Tibial artery (tissue), 4 donors: ENCODE measurements around the gene PPP2R5E.

Source experiments
- DNase-seq, 2 donors: peaks; one replicate each; pipeline ENCODE4 v3.0.0-alpha.2; 2019
- H3K27ac ChIP-seq, 2 donors: fragments of 200-600 bp; sonication (generic) in 1 of 2; 1 replicate in 1 of 2; 2 replicates in 1 of 2; pipeline ENCODE4 v1.5.1; 2018 to 2019; ENCODE audit warnings: mild to moderate bottlenecking in 1 of 2
- H3K27me3 ChIP-seq, 2 donors: fragments of 200-600 bp; sonication (generic) in 1 of 2; one replicate each; pipeline versions ENCODE4 v1.5.1 to v1.6.0; 2016 to 2019
- H3K36me3 ChIP-seq, 3 donors: fragments of 200-600 bp; sonication (generic) in 2 of 3; one replicate each; pipeline ENCODE4 v1.5.1; 2016 to 2019; ENCODE audit warnings: mild to moderate bottlenecking in 2 of 3
- H3K4me1 ChIP-seq, 4 donors: fragments of 200-600 bp; sonication (generic) in 2 of 4; 1 replicate in 3 of 4; 2 replicates in 1 of 4; pipeline ENCODE4 v1.5.1; 2016 to 2019
- H3K4me3 ChIP-seq, 2 donors: fragments of 200-600 bp; sonication (generic) in 1 of 2; 1 replicate in 1 of 2; 2 replicates in 1 of 2; pipeline ENCODE4 v1.5.1; 2018 to 2019; ENCODE audit warnings: mild to moderate bottlenecking in 2 of 2
- H3K9me3 ChIP-seq, 3 donors: fragments of 200-600 bp; sonication (generic) in 1 of 3; one replicate each; pipeline ENCODE4 v1.5.1; 2016 to 2019
- intact Hi-C: fragments of 100-400 bp; cut with DNase I; formaldehyde crosslinking; loops from one replicate; pipeline ENCODE4 v1.15.0; 2023; ENCODE audit warnings: low total_unique reads
- TF ChIP-seq, protein P1 (sequence below), 2 experiments: fragments of 200-600 bp in 1 of 2; fragments of 450-650 bp in 1 of 2; IDR thresholded peaks; one replicate each; pipeline ENCODE4 v1.5.1; 2017 to 2019; ENCODE audit warnings: antibody characterized with exemption in 2 of 2, mild to moderate bottlenecking in 1 of 2, moderate library complexity in 1 of 2

The PPP2R5E gene

DNA sequence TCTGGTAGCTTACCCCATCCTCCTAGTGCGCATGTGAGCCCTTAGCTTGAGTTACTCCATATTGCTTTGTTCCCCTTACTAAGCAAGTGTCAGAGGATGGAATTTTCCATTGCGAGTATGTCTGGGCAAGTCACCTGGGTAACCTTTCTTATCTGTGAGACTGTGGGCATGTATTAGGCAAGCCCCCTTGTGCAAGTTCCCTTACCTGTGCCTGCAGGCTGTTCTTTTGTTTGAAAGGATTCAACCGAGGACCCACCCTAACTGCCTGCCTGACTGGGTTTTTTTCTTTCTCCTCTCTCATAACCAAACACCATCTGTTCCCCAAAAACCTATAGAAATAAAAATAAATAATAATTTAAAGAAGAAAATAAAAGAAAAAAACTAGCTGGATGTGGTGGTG, 22.3 kb upstream of the PPP2R5E start:
- no peaks in the 10 kb centered on the region for H3K27me3 ChIP-seq
- H3K9me3 ChIP-seq = no peaks in the 10 kb centered on the region
- no peak for DNase-seq
- TF ChIP-seq, protein P1, sequence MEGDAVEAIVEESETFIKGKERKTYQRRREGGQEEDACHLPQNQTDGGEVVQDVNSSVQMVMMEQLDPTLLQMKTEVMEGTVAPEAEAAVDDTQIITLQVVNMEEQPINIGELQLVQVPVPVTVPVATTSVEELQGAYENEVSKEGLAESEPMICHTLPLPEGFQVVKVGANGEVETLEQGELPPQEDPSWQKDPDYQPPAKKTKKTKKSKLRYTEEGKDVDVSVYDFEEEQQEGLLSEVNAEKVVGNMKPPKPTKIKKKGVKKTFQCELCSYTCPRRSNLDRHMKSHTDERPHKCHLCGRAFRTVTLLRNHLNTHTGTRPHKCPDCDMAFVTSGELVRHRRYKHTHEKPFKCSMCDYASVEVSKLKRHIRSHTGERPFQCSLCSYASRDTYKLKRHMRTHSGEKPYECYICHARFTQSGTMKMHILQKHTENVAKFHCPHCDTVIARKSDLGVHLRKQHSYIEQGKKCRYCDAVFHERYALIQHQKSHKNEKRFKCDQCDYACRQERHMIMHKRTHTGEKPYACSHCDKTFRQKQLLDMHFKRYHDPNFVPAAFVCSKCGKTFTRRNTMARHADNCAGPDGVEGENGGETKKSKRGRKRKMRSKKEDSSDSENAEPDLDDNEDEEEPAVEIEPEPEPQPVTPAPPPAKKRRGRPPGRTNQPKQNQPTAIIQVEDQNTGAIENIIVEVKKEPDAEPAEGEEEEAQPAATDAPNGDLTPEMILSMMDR (IDR thresholded peaks at IDR 0.05) = no peak
- intact Hi-C loops = no loop called here
- no peak overlapping the region for H3K4me3 ChIP-seq
- H3K27ac ChIP-seq = no peak overlapping the region
- H3K4me1 ChIP-seq = no peaks in the 10 kb centered on the region
- no peaks in the 10 kb centered on the region for H3K36me3 ChIP-seq

DNA sequence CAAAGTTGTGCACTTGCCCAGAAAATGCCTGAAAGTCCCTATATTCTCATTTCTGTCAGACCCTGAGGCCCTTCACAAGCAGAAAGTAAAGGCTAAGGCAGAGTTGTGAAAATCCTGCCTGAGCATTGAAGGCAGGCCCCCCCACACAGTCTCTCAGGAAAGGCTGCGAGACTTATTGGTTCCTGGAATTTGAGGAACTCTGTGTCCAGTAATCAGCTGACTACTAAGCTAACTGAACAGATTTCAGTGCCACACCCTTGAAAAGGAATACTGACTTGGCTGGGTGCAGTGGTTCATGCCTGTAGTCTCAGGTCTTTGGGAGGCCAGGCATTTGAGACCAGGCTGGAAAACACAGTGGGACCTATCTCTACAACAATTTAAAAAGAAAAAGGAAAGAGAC, 21.1 kb upstream of the PPP2R5E start:
- TF ChIP-seq, protein P1 (IDR thresholded peaks at IDR 0.05) = no peak
- no peaks in the 10 kb centered on the region for H3K36me3 ChIP-seq
- H3K4me1 ChIP-seq = no peaks in the 10 kb centered on the region
- H3K27me3 ChIP-seq = no peaks in the 10 kb centered on the region
- intact Hi-C loops = no loop called here
- peak in 1 of 2 donors; percentile 40 for DNase-seq
- no peak overlapping the region for H3K4me3 ChIP-seq
- H3K9me3 ChIP-seq = no peaks in the 10 kb centered on the region
- no peak overlapping the region for H3K27ac ChIP-seq

DNA sequence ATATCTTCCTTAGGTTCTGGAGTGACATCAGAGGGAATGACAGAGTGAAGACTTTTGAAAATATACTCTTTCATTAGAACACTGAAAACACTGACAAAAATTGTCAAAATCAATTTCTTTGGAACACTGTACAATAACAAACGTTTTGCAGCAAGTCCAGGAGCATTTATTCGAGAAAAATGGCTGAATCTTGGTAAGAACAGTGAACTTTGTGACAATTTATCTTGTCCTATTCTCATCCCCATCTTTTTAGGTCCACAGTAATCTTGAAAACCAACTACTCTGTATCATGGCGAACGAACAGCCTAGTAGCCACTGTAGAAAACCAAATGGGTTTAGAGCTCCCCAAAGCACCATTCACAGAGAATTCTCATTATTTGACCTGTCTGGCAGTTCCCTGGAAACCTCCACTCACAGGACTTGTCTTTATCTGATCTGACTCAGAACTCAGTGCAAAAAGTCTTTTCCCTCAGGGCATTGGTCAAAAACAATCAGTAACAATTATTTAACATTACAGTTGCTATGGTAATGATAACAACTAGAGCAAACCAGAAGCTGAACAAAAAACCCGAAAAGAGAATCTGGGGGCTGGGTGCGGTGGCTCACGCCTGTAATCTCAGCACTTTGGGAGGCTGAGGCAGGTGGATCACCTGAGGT, 20.3 kb upstream of the PPP2R5E start:
- Histone ChIP-seq H3K4me3 (no peak overlapping the region), H3K4me1 (no peaks in the 10 kb centered on the region)
- intact Hi-C loops = no loop called here

DNA sequence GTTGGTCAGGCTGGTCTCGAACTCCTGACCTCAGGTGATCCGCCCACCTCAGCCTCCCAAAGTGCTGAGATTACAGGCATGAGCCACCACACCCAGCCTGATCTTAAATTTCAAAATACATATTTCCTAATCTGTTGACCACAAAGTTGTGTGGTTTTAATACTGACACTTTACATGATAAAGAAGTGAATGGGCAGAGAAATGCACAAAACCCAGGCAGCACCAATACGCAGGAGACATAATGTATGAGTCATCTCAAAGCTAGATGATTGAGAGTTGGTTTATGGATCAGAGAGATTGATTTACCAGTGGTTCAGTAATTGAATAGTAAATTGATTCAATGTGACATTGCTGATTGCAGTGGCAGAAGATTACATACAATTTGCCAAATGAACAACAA, 19.2 kb upstream of the PPP2R5E start:
- Histone ChIP-seq H3K4me3 (no peak overlapping the region), H3K27ac (no peak overlapping the region), H3K27me3 (no peaks in the 10 kb centered on the region), H3K4me1 (no peaks in the 10 kb centered on the region), H3K9me3 (no peaks in the 10 kb centered on the region), H3K36me3 (no peaks in the 10 kb centered on the region)
- no peak for DNase-seq
- TF ChIP-seq, protein P1 (IDR thresholded peaks at IDR 0.05) = no peak
- intact Hi-C loops = no loop called here

More for the DNA sequence above, 20.3 kb upstream of the PPP2R5E start:
- TF ChIP-seq, protein P1 (IDR thresholded peaks at IDR 0.05) = no peak
- DNase-seq = no peak
- Histone ChIP-seq H3K36me3 (no peaks in the 10 kb centered on the region), H3K9me3 (no peaks in the 10 kb centered on the region), H3K27ac (no peak overlapping the region), H3K27me3 (no peaks in the 10 kb centered on the region)

DNA sequence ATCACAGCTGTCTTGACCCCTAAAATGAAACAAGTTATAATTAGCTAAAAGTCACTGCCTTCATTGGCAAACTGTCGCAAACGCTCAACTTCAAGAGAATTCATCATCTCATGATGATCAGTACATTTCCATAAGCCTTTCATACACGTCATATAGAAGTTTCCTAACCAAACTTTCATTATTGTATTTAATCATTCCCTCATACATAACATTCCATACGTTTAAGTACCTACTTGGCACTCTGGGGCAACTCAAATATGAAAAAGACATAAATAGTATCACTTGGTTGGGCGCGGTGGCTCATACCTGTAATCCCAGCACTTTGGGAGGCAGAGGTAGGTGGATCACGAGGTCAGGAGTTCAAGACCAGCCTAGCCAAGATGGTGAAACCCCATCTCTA, 12.4 kb upstream of the PPP2R5E start:
- no peaks in the 10 kb centered on the region for H3K27me3 ChIP-seq
- no peak overlapping the region for H3K4me3 ChIP-seq
- no peaks in the 10 kb centered on the region for H3K9me3 ChIP-seq
- DNase-seq = no peak
- intact Hi-C loops = no loop called here
- no peaks in the 10 kb centered on the region for H3K36me3 ChIP-seq
- no peak overlapping the region for H3K27ac ChIP-seq
- TF ChIP-seq, protein P1 (IDR thresholded peaks at IDR 0.05) = no peak
- no peaks in the 10 kb centered on the region for H3K4me1 ChIP-seq

DNA sequence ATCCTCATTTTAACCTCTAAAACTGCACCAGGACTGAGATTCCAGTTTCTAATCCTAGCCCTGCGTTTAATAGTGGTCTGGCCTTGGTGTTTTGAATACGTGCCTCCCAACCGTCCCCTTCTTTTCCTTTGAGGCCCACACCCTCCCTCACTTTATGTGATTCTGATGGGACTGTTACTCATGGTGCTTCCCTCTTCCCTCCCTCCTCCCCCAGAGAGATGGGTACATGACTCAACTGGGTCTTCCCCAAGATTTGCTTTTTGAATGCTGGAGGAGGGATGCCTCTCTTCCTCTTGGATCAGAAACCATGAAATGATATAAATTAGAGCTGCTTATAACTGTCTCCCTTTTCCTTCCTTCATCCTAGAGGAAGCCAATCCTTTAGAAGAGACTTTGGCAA, 8.2 kb upstream of the PPP2R5E start:
- TF ChIP-seq, protein P1 (IDR thresholded peaks at IDR 0.05) = no peak
- no peaks in the 10 kb centered on the region for H3K9me3 ChIP-seq
- intact Hi-C loops = no loop called here
- H3K27me3 ChIP-seq = no peaks in the 10 kb centered on the region
- no peaks in the 10 kb centered on the region for H3K4me1 ChIP-seq
- no peak overlapping the region for H3K4me3 ChIP-seq
- DNase-seq = no peak
- no peak overlapping the region for H3K27ac ChIP-seq
- no peaks in the 10 kb centered on the region for H3K36me3 ChIP-seq
